Panc1 (cell line): ENCODE results near the gene SYT14. TPM values are rescaled to one million over a fixed set of nuclear protein-coding genes. Genes with fewer than 3 reads are reported as not detected.

Source experiments
- ATAC-seq: fragments of 200-7000 bp; cut with Tn5 transposase; 2 replicates; pipeline ENCODE4 v1.9.1; 2020; ENCODE audit warnings: mild to moderate bottlenecking, moderate library complexity
- BruUV-seq: library from RNA; stranded (reverse); fragments of 400-500 nt; replicated peaks from 2 replicates; lab custom pipeline; 2021; lab: Mats Ljungman, UMichigan
- CTCF ChIA-PET: fragments of 300-600 bp; sonication (Branson Sonifier 250); formaldehyde crosslinking; loops from one replicate; lab custom pipeline; 2022; ENCODE audit warnings: antibody characterized with exemption; lab: Charles Lee
- POLR2A ChIA-PET: fragments of 300-600 bp; sonication (Branson Sonifier 250); formaldehyde crosslinking; loops from one replicate; lab custom pipeline; 2022; ENCODE audit warnings: antibody characterized with exemption; lab: Charles Lee
- DNase-seq: peaks from one replicate; pipeline ENCODE4 v3.0.0-alpha.2; 2010; ENCODE audit warnings: low read depth, low spot score
- H3K27ac ChIP-seq: 2 replicates; pipeline ENCODE4 v1.5.1; 2011; ENCODE audit warnings: mild to moderate bottlenecking, low read length, inconsistent platforms
- H3K27me3 ChIP-seq: fragments of 200-500 bp; sonication (Bioruptor generic); 2 replicates; pipeline ENCODE4 v1.6.0; 2014; ENCODE audit warnings: low read length, inconsistent platforms; ENCODE audit not compliant: control insufficient read depth, insufficient read depth
- H3K36me3 ChIP-seq: fragments of 200-500 bp; sonication (Bioruptor generic); 2 replicates; pipeline ENCODE4 v1.5.1; 2014; ENCODE audit warnings: inconsistent platforms, mild to moderate bottlenecking, low read length, moderate library complexity; ENCODE audit not compliant: control insufficient read depth, insufficient read depth
- H3K4me1 ChIP-seq: 2 replicates; pipeline ENCODE4 v1.5.1; 2011; ENCODE audit warnings: inconsistent platforms, mild to moderate bottlenecking, low read length, moderate library complexity; ENCODE audit not compliant: control insufficient read depth, insufficient read depth
- H3K4me3 ChIP-seq, 2 experiments: 2 replicates each; pipeline ENCODE4 v1.5.1; 2011 to 2012; ENCODE audit warnings: low read depth in 2 of 2, low read length in 2 of 2, mild to moderate bottlenecking in 2 of 2, inconsistent platforms in 1 of 2, moderate library complexity in 1 of 2
- H3K9me3 ChIP-seq: fragments of 200-500 bp; sonication (Bioruptor generic); 2 replicates; pipeline ENCODE4 v1.5.1; 2014; ENCODE audit warnings: low read depth, mild to moderate bottlenecking, inconsistent platforms, low read length, moderate library complexity; ENCODE audit not compliant: control insufficient read depth, insufficient read depth
- CTCF ChIP-seq: fragments of 450-650 bp; IDR thresholded peaks from 2 replicates; pipeline ENCODE4 v1.5.1; 2017; ENCODE audit warnings: mild to moderate bottlenecking
- POLR2AphosphoS5 ChIP-seq: IDR thresholded peaks from 2 replicates; pipeline ENCODE4 v1.6.1; 2012; ENCODE audit warnings: mild to moderate bottlenecking, low read depth, low read length, moderate library complexity
- REST ChIP-seq, 2 experiments: IDR thresholded peaks; 2 replicates each; pipeline ENCODE4 v1.6.1; 2011 to 2012; ENCODE audit warnings: low read depth in 2 of 2, control low read depth in 1 of 2, low read length in 1 of 2, mild to moderate bottlenecking in 1 of 2, moderate library complexity in 1 of 2; ENCODE audit not compliant: insufficient read depth in 1 of 2
- SIN3A ChIP-seq: IDR thresholded peaks from 2 replicates; pipeline ENCODE4 v1.6.1; 2012; ENCODE audit warnings: low read depth, mild to moderate bottlenecking, low read length, moderate library complexity, borderline replicate concordance; ENCODE audit not compliant: insufficient read depth
- TCF7L2 ChIP-seq: IDR thresholded peaks from 2 replicates; pipeline ENCODE4 v1.6.1; 2011; ENCODE audit warnings: mild to moderate bottlenecking, low read depth, low read length, inconsistent platforms
- in situ Hi-C: cut with HindIII; loops from 2 replicates; pipeline ENCODE4 v1.10.0; 2016; ENCODE audit warnings: low sequenced_read_pairs, low pct_unique_long_range_greater_than_20kb
- intact Hi-C: fragments of 100-400 bp; cut with micrococcal nuclease; formaldehyde crosslinking; loops from one replicate; pipeline ENCODE4 v1.10.0; 2022; ENCODE audit not compliant: unreplicated experiment
- total RNA-seq: library from RNA; stranded (reverse); gene quantifications from one replicate; pipeline ENCODE4 v1.2.1, GENCODE V29; 2021; ENCODE audit not compliant: unreplicated experiment

Gene SYT14
- total RNA-seq, 1 experiment from 2014 or later, result not detected

GRCh38 chr1:210201681-210202080 is 263.7 kb downstream of the SYT14 start:
- TF ChIP-seq CTCF (no peak), REST (IDR thresholded peaks at IDR 0.05; ENCODE audit: insufficient read depth in 1 of 2, low read depth in 2 of 2, low read length in 1 of 2) (no peak), TCF7L2 (no peak), POLR2AphosphoS5 (no peak), SIN3A (no peak)
- ATAC-seq (no peak), DNase-seq (no peak)
- in situ Hi-C loops, result no loop called here
- H3K27ac ChIP-seq, result no peak overlapping the region
- H3K27me3 ChIP-seq, result no peaks in the 10 kb centered on the region
- H3K36me3 ChIP-seq, result no peaks in the 10 kb centered on the region
- H3K4me1 ChIP-seq, result no peaks in the 10 kb centered on the region
- intact Hi-C loops, result no loop called here
- ChIA-PET CTCF (no interaction called here), POLR2A (no interaction called here)
- BruUV-seq, result no TSS peak
- H3K4me3 ChIP-seq, result no peak overlapping the region
- H3K9me3 ChIP-seq, result no peaks in the 10 kb centered on the region

GRCh38 chr1:210207597-210208450 is 269.8 kb downstream of the SYT14 start:
- in situ Hi-C loops (no loop called here), intact Hi-C loops (no loop called here)
- DNase-seq (no peak), ATAC-seq (no peak)
- H3K4me1 ChIP-seq, result no peaks in the 10 kb centered on the region
- no peak for TF ChIP-seq CTCF
- no peak for TF ChIP-seq REST (IDR thresholded peaks at IDR 0.05; ENCODE audit: insufficient read depth in 1 of 2, low read depth in 2 of 2, low read length in 1 of 2)
- no peak for TF ChIP-seq TCF7L2
- TF ChIP-seq SIN3A, result no peak
- TF ChIP-seq POLR2AphosphoS5, result no peak
- BruUV-seq, result no TSS peak
- no peaks in the 10 kb centered on the region for H3K27me3 ChIP-seq
- H3K4me3 ChIP-seq, result no peak overlapping the region
- CTCF ChIA-PET, result no interaction called here
- H3K36me3 ChIP-seq, result no peaks in the 10 kb centered on the region
- H3K9me3 ChIP-seq, result no peaks in the 10 kb centered on the region
- POLR2A ChIA-PET, result no interaction called here
- no peak overlapping the region for H3K27ac ChIP-seq
